ENCODE results near the gene RAD51B.

- TF ChIP-seq EZH2 (IDR thresholded peaks at IDR 0.05) (no peak), POLR2AphosphoS5 (IDR thresholded peaks at IDR 0.05; ENCODE audit: borderline replicate concordance, low read depth, low read length) (no peak)
These were observed 132.1 kb downstream of the RAD51B start for GRCh38 chr14:67951529-67952135.
